GM19240 (cell line): Measurements from ENCODE around the gene AHI1.

Source experiments
- DNase-seq: peaks from one replicate; pipeline ENCODE4 v3.0.0; 2011; ENCODE audit warnings: low spot score; ENCODE audit not compliant: insufficient read length

Gene AHI1

DNA sequence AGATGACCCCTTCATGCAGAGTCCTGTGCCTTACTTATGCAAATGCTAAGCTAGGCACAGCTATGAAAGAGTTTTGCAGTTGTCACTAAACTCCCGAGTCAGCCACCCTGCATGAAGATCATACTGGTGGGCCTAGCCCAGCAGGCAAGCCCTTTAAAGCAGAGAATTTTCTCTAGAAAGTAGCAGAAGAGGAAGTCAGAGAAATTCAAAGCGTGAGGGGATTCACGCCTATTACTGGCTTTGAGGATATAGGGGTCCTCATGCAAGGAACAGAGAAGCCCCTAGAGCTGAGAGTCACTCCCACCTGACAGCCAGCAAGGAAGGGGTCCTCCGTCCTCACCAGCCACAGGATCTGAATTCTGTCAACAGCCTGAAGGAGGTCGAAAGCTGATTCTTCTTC, 261.8 kb downstream of the AHI1 start:
- no peak for DNase-seq

DNA sequence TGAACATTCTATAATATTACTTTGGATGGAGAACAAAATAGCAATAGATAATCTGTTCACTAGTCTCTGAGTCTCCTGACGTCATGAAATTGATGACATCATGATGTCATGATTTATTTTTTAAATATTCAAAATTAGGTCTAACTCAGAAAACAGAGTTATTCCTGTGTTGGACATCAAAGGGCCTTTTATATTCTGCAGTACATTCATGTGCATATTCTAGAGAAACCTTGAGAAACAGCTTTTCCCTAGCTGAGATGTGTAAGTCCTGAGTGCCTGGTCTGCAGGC, 263.1 kb downstream of the AHI1 start:
- DNase-seq = no peak

DNA sequence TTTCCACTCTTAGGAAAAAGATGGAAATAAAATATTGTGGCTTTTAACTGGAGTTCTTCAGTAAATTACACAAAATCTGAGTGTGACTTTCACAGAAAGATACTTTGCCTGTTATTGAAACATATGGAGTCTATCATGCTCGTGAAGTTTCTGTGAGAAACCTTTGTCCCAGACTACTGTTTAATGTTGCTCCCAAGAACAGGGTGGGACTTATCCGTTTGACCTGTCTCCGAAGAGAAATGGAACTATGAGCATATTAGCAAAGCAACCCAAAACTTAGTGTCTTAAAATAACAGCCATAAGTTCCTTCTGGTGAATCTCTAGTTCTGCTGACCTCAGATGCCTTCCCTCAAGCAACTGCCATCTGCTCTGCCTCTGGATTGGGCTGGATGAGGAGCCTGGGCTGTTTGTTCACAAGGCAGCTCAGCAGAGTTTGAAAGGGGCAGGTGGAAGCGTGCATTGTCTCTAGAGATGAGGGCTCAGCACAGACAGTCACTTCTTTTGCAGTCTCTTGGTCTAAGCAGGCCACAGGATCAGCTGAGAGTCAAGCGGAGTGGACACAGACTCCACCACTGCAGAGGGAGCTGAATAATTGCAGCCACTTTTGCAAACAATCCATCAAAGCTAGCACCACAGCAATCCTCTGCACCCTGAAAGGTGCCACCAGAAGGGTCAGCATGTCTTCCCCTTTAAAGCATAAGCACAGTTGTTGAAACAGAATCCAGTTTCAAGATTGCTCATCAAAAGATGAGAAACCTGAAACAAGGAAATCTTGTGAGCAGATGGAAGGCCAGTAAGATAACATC, 263.7 kb downstream of the AHI1 start:
- no peak for DNase-seq
